Osteoblast (primary cell): ENCODE results near the gene ANKRD16. TPM values are rescaled to one million over a fixed set of nuclear protein-coding genes. Genes with fewer than 3 reads are reported as not detected.
"Not testable (repeated sequence)": the region's sequence is repeated elsewhere in the genome, so short reads cannot be mapped to it uniquely, and the experiment has no call there.

ENCODE experiments used
- DNase-seq: peaks from one replicate; pipeline ENCODE4 v3.0.0; 2011; ENCODE audit warnings: low spot score, mixed read lengths; ENCODE audit not compliant: insufficient read length; ENCODE audit errors: missing footprints
- H2AFZ ChIP-seq: 2 replicates; pipeline ENCODE4 v1.6.0; 2011; ENCODE audit warnings: mild to moderate bottlenecking, low read length
- H3K27ac ChIP-seq: 2 replicates; pipeline ENCODE4 v1.5.1; 2011; ENCODE audit warnings: mild to moderate bottlenecking, low read depth, low read length, moderate library complexity
- H3K27me3 ChIP-seq: 2 replicates; pipeline ENCODE4 v1.6.0; 2012; ENCODE audit warnings: mild to moderate bottlenecking, control low read depth, inconsistent platforms, low read length, moderate library complexity; ENCODE audit not compliant: insufficient read depth
- H3K36me3 ChIP-seq: 2 replicates; pipeline ENCODE4 v1.5.1; 2011; ENCODE audit warnings: mild to moderate bottlenecking, low read length, control low read depth, moderate library complexity; ENCODE audit not compliant: insufficient read depth
- H3K4me1 ChIP-seq: 2 replicates; pipeline ENCODE4 v1.5.1; 2011; ENCODE audit warnings: mild to moderate bottlenecking, low read length, control low read depth, moderate library complexity; ENCODE audit not compliant: insufficient read depth
- H3K4me2 ChIP-seq: 2 replicates; pipeline ENCODE4 v1.6.0; 2011; ENCODE audit warnings: mild to moderate bottlenecking, low read length; ENCODE audit not compliant: insufficient read depth
- H3K4me3 ChIP-seq: fragments of 200-600 bp; sonication (generic); 3 replicates; pipeline ENCODE4 v1.5.1; 2012; ENCODE audit warnings: mild to moderate bottlenecking, low read length, inconsistent platforms; ENCODE audit not compliant: insufficient read depth
- H3K79me2 ChIP-seq: 2 replicates; pipeline ENCODE4 v1.6.0; 2012; ENCODE audit warnings: mild to moderate bottlenecking, low read length, control low read depth, inconsistent platforms; ENCODE audit not compliant: insufficient read depth
- H3K9me3 ChIP-seq: 2 replicates; pipeline ENCODE4 v1.5.1; 2011; ENCODE audit warnings: low read depth, low read length, control low read depth
- H4K20me1 ChIP-seq: 2 replicates; pipeline ENCODE4 v1.6.0; 2012; ENCODE audit warnings: mild to moderate bottlenecking, low read length, control low read depth; ENCODE audit not compliant: insufficient read depth
- CTCF ChIP-seq: IDR thresholded peaks from 2 replicates; pipeline ENCODE4 v1.5.1; 2011; ENCODE audit warnings: mild to moderate bottlenecking, low read depth, low read length, moderate library complexity; ENCODE audit errors: extremely low read depth
- total RNA-seq: library from RNA; depleted of rRNA; stranded (reverse); fragments of >200 nt; gene quantifications from 2 replicates; pipeline ENCODE4 v1.2.3, GENCODE V29; 2012

ANKRD16 gene
- total RNA-seq, 1 donor, result 7.2 TPM

- no peak for TF ChIP-seq CTCF
- Histone ChIP-seq H3K4me1 (no peaks in the 10 kb centered on the region), H2AFZ (no peak overlapping the region), H4K20me1 (no peaks in the 10 kb centered on the region), H3K79me2 (no peaks in the 10 kb centered on the region), H3K9me3 (no peaks in the 10 kb centered on the region), H3K27me3 (no peaks in the 10 kb centered on the region), H3K27ac (no peak overlapping the region), H3K4me2 (no peak overlapping the region), H3K4me3 (no peak overlapping the region), H3K36me3 (no peaks in the 10 kb centered on the region)
- no peak for DNase-seq
These were observed 61.0 kb downstream of the ANKRD16 start for GRCh38 chr10:5828725-5829124.

GRCh38 chr10:5827841-5828240 is 61.9 kb downstream of the ANKRD16 start:
- H4K20me1 ChIP-seq, result no peaks in the 10 kb centered on the region
- no peaks in the 10 kb centered on the region for H3K79me2 ChIP-seq
- H3K4me3 ChIP-seq, result no peak overlapping the region
- no peak overlapping the region for H3K4me2 ChIP-seq
- H3K9me3 ChIP-seq, result no peaks in the 10 kb centered on the region
- no peaks in the 10 kb centered on the region for H3K36me3 ChIP-seq
- H2AFZ ChIP-seq, result no peak overlapping the region
- H3K4me1 ChIP-seq, result no peaks in the 10 kb centered on the region
- H3K27ac ChIP-seq, result no peak overlapping the region
- H3K27me3 ChIP-seq, result no peaks in the 10 kb centered on the region
- TF ChIP-seq CTCF, result no peak
- DNase-seq, result no peak

GRCh38 chr10:5826511-5826910 is 63.2 kb downstream of the ANKRD16 start:
- H3K36me3 ChIP-seq, H3K9me3 ChIP-seq, H3K4me1 ChIP-seq, H3K4me3 ChIP-seq, H4K20me1 ChIP-seq, DNase-seq, H3K79me2 ChIP-seq, H2AFZ ChIP-seq, H3K4me2 ChIP-seq, H3K27ac ChIP-seq, H3K27me3 ChIP-seq: not testable (repeated sequence)

- H3K4me3 ChIP-seq, result no peak overlapping the region
- no peak overlapping the region for H2AFZ ChIP-seq
- H3K27me3 ChIP-seq, result no peaks in the 10 kb centered on the region
- peaks cover 7% of the 10 kb centered on the region for H3K79me2 ChIP-seq
- TF ChIP-seq CTCF, result no peak
- H3K4me2 ChIP-seq, result no peak overlapping the region
- H3K4me1 ChIP-seq, result peaks cover 9% of the 10 kb centered on the region
- no peak for DNase-seq
- H3K36me3 ChIP-seq, result no peaks in the 10 kb centered on the region
- H3K9me3 ChIP-seq, result no peaks in the 10 kb centered on the region
- no peak overlapping the region for H3K27ac ChIP-seq
- H4K20me1 ChIP-seq, result no peaks in the 10 kb centered on the region
These were observed 70.8 kb downstream of the ANKRD16 start for GRCh38 chr10:5818894-5819293.

- Histone ChIP-seq H3K79me2 (peaks cover 10% of the 10 kb centered on the region), H3K36me3 (no peaks in the 10 kb centered on the region)
- no peak for DNase-seq
These were observed 71.7 kb downstream of the ANKRD16 start for GRCh38 chr10:5818048-5818331.

More at GRCh38 chr10:5818048-5818331, 71.7 kb downstream of the ANKRD16 start:
- H2AFZ ChIP-seq, result no peak overlapping the region
- TF ChIP-seq CTCF, result no peak
- peaks cover 11% of the 10 kb centered on the region for H3K4me1 ChIP-seq
- H3K4me3 ChIP-seq, result no peak overlapping the region
- H3K9me3 ChIP-seq, result no peaks in the 10 kb centered on the region
- H3K4me2 ChIP-seq, result no peak overlapping the region
- no peaks in the 10 kb centered on the region for H4K20me1 ChIP-seq
- no peak overlapping the region for H3K27ac ChIP-seq
- H3K27me3 ChIP-seq, result no peaks in the 10 kb centered on the region
